Measurements from ENCODE around the gene KCNA5.

KCNA5 gene

GRCh38 chr12:5030066-5030465 is 13.6 kb upstream of the KCNA5 start:
- H3K9me3 ChIP-seq (ENCODE audit: control insufficient read depth, low read length) = no peaks in the 10 kb centered on the region
- no peak overlapping the region for H3K9ac ChIP-seq (ENCODE audit: low read length)
- H3K27me3 ChIP-seq (replicated peaks; ENCODE audit: control insufficient read depth, insufficient read depth, low read length) = peaks cover 28% of the 10 kb centered on the region
- no peak overlapping the region for H3K4me3 ChIP-seq (ENCODE audit: low read length)
- no peaks in the 10 kb centered on the region for H3K36me3 ChIP-seq (ENCODE audit: control insufficient read depth, insufficient read depth, low read length, severe bottlenecking)
- H3K4me1 ChIP-seq (ENCODE audit: control insufficient read depth, insufficient read depth, low read length) = no peaks in the 10 kb centered on the region
- no peak for DNase-seq (ENCODE audit: low read depth)

- Histone ChIP-seq H3K9me3 (ENCODE audit: control insufficient read depth, low read length) (no peaks in the 10 kb centered on the region), H3K4me3 (ENCODE audit: low read length) (no peak overlapping the region), H3K9ac (ENCODE audit: low read length) (no peak overlapping the region), H3K4me1 (ENCODE audit: control insufficient read depth, insufficient read depth, low read length) (no peaks in the 10 kb centered on the region), H3K36me3 (ENCODE audit: control insufficient read depth, insufficient read depth, low read length, severe bottlenecking) (no peaks in the 10 kb centered on the region), H3K27me3 (replicated peaks; ENCODE audit: control insufficient read depth, insufficient read depth, low read length) (peaks cover 28% of the 10 kb centered on the region)
- DNase-seq (ENCODE audit: low read depth) = no peak
Measured at GRCh38 chr12:5031242-5031641, 12.4 kb upstream of the KCNA5 start.

GRCh38 chr12:5031958-5032357 is 11.7 kb upstream of the KCNA5 start:
- Histone ChIP-seq H3K4me1 (ENCODE audit: control insufficient read depth, insufficient read depth, low read length) (no peaks in the 10 kb centered on the region), H3K27me3 (replicated peaks; ENCODE audit: control insufficient read depth, insufficient read depth, low read length) (peaks cover 21% of the 10 kb centered on the region), H3K36me3 (ENCODE audit: control insufficient read depth, insufficient read depth, low read length, severe bottlenecking) (no peaks in the 10 kb centered on the region), H3K9ac (ENCODE audit: low read length) (no peak overlapping the region), H3K9me3 (ENCODE audit: control insufficient read depth, low read length) (no peaks in the 10 kb centered on the region), H3K4me3 (ENCODE audit: low read length) (no peak overlapping the region)
- no peak for DNase-seq (ENCODE audit: low read depth)

- Histone ChIP-seq H3K4me3 (ENCODE audit: low read length) (no peak overlapping the region), H3K36me3 (ENCODE audit: control insufficient read depth, insufficient read depth, low read length, severe bottlenecking) (no peaks in the 10 kb centered on the region), H3K4me1 (ENCODE audit: control insufficient read depth, insufficient read depth, low read length) (no peaks in the 10 kb centered on the region), H3K9me3 (ENCODE audit: control insufficient read depth, low read length) (no peaks in the 10 kb centered on the region), H3K9ac (ENCODE audit: low read length) (no peak overlapping the region), H3K27me3 (replicated peaks; ENCODE audit: control insufficient read depth, insufficient read depth, low read length) (peaks cover 18% of the 10 kb centered on the region)
- no peak for DNase-seq (ENCODE audit: low read depth)
Measured at GRCh38 chr12:5032821-5033220, 10.9 kb upstream of the KCNA5 start.

- Histone ChIP-seq H3K27me3 (replicated peaks; ENCODE audit: control insufficient read depth, insufficient read depth, low read length) (peaks cover 26% of the 10 kb centered on the region), H3K4me3 (ENCODE audit: low read length) (no peak overlapping the region), H3K9me3 (ENCODE audit: control insufficient read depth, low read length) (no peaks in the 10 kb centered on the region), H3K9ac (ENCODE audit: low read length) (no peak overlapping the region), H3K4me1 (ENCODE audit: control insufficient read depth, insufficient read depth, low read length) (no peaks in the 10 kb centered on the region), H3K36me3 (ENCODE audit: control insufficient read depth, insufficient read depth, low read length, severe bottlenecking) (no peaks in the 10 kb centered on the region)
- no peak for DNase-seq (ENCODE audit: low read depth)
Measured at GRCh38 chr12:5033883-5034282, 9.8 kb upstream of the KCNA5 start.

- DNase-seq (ENCODE audit: low read depth) = no peak
- Histone ChIP-seq H3K27me3 (replicated peaks; ENCODE audit: control insufficient read depth, insufficient read depth, low read length) (peaks cover 33% of the 10 kb centered on the region), H3K4me1 (ENCODE audit: control insufficient read depth, insufficient read depth, low read length) (no peaks in the 10 kb centered on the region)
Measured at GRCh38 chr12:5034603-5035002, 9.1 kb upstream of the KCNA5 start.

GRCh38 chr12:5035618-5036017 is 8.1 kb upstream of the KCNA5 start:
- Histone ChIP-seq H3K4me3 (ENCODE audit: low read length) (no peak overlapping the region), H3K9ac (ENCODE audit: low read length) (no peak overlapping the region), H3K9me3 (ENCODE audit: control insufficient read depth, low read length) (peaks cover under 1% of the 10 kb centered on the region), H3K4me1 (ENCODE audit: control insufficient read depth, insufficient read depth, low read length) (no peaks in the 10 kb centered on the region), H3K36me3 (ENCODE audit: control insufficient read depth, insufficient read depth, low read length, severe bottlenecking) (no peaks in the 10 kb centered on the region), H3K27me3 (replicated peaks; ENCODE audit: control insufficient read depth, insufficient read depth, low read length) (peaks cover 36% of the 10 kb centered on the region)
- no peak for DNase-seq (ENCODE audit: low read depth)

More at GRCh38 chr12:5034603-5035002, 9.1 kb upstream of the KCNA5 start:
- Histone ChIP-seq H3K9me3 (ENCODE audit: control insufficient read depth, low read length) (no peaks in the 10 kb centered on the region), H3K36me3 (ENCODE audit: control insufficient read depth, insufficient read depth, low read length, severe bottlenecking) (no peaks in the 10 kb centered on the region), H3K4me3 (ENCODE audit: low read length) (no peak overlapping the region), H3K9ac (ENCODE audit: low read length) (no peak overlapping the region)

- peaks cover 40% of the 10 kb centered on the region for H3K27me3 ChIP-seq (replicated peaks; ENCODE audit: control insufficient read depth, insufficient read depth, low read length)
- H3K9me3 ChIP-seq (ENCODE audit: control insufficient read depth, low read length) = peaks cover 4% of the 10 kb centered on the region
- H3K4me3 ChIP-seq (ENCODE audit: low read length) = no peak overlapping the region
- DNase-seq (ENCODE audit: low read depth) = no peak
- no peaks in the 10 kb centered on the region for H3K36me3 ChIP-seq (ENCODE audit: control insufficient read depth, insufficient read depth, low read length, severe bottlenecking)
- H3K4me1 ChIP-seq (ENCODE audit: control insufficient read depth, insufficient read depth, low read length) = no peaks in the 10 kb centered on the region
- no peak overlapping the region for H3K9ac ChIP-seq (ENCODE audit: low read length)
Measured at GRCh38 chr12:5036031-5036430, 7.6 kb upstream of the KCNA5 start.

GRCh38 chr12:5037795-5038357 is 5.8 kb upstream of the KCNA5 start:
- no peak overlapping the region for H3K4me3 ChIP-seq (ENCODE audit: low read length)
- H3K9ac ChIP-seq (ENCODE audit: low read length) = no peak overlapping the region
- no peak for DNase-seq (ENCODE audit: low read depth)
- H3K4me1 ChIP-seq (ENCODE audit: control insufficient read depth, insufficient read depth, low read length) = no peaks in the 10 kb centered on the region
- no peaks in the 10 kb centered on the region for H3K36me3 ChIP-seq (ENCODE audit: control insufficient read depth, insufficient read depth, low read length, severe bottlenecking)
- H3K27me3 ChIP-seq (replicated peaks; ENCODE audit: control insufficient read depth, insufficient read depth, low read length) = peaks cover 58% of the 10 kb centered on the region
- H3K9me3 ChIP-seq (ENCODE audit: control insufficient read depth, low read length) = peaks cover 10% of the 10 kb centered on the region

- Histone ChIP-seq H3K4me1 (ENCODE audit: control insufficient read depth, insufficient read depth, low read length) (no peaks in the 10 kb centered on the region), H3K27me3 (replicated peaks; ENCODE audit: control insufficient read depth, insufficient read depth, low read length) (peaks cover 64% of the 10 kb centered on the region), H3K4me3 (ENCODE audit: low read length) (no peak overlapping the region), H3K9ac (ENCODE audit: low read length) (no peak overlapping the region), H3K36me3 (ENCODE audit: control insufficient read depth, insufficient read depth, low read length, severe bottlenecking) (no peaks in the 10 kb centered on the region), H3K9me3 (ENCODE audit: control insufficient read depth, low read length) (peaks cover 10% of the 10 kb centered on the region)
- no peak for DNase-seq (ENCODE audit: low read depth)
Measured at GRCh38 chr12:5038781-5039311, 4.8 kb upstream of the KCNA5 start.

GRCh38 chr12:5039815-5040214 is 3.9 kb upstream of the KCNA5 start:
- Histone ChIP-seq H3K4me1 (ENCODE audit: control insufficient read depth, insufficient read depth, low read length) (no peaks in the 10 kb centered on the region), H3K27me3 (replicated peaks; ENCODE audit: control insufficient read depth, insufficient read depth, low read length) (peaks cover 59% of the 10 kb centered on the region), H3K4me3 (ENCODE audit: low read length) (no peak overlapping the region), H3K9ac (ENCODE audit: low read length) (no peak overlapping the region), H3K9me3 (ENCODE audit: control insufficient read depth, low read length) (peaks cover 10% of the 10 kb centered on the region), H3K36me3 (ENCODE audit: control insufficient read depth, insufficient read depth, low read length, severe bottlenecking) (no peaks in the 10 kb centered on the region)
- DNase-seq (ENCODE audit: low read depth) = no peak

- H3K27me3 ChIP-seq (replicated peaks; ENCODE audit: control insufficient read depth, insufficient read depth, low read length) = peaks cover 56% of the 10 kb centered on the region
- no peak overlapping the region for H3K4me3 ChIP-seq (ENCODE audit: low read length)
- DNase-seq (ENCODE audit: low read depth) = no peak
- H3K9ac ChIP-seq (ENCODE audit: low read length) = no peak overlapping the region
- H3K4me1 ChIP-seq (ENCODE audit: control insufficient read depth, insufficient read depth, low read length) = no peaks in the 10 kb centered on the region
- peaks cover 10% of the 10 kb centered on the region for H3K9me3 ChIP-seq (ENCODE audit: control insufficient read depth, low read length)
- no peaks in the 10 kb centered on the region for H3K36me3 ChIP-seq (ENCODE audit: control insufficient read depth, insufficient read depth, low read length, severe bottlenecking)
Measured at GRCh38 chr12:5040368-5040767, 3.3 kb upstream of the KCNA5 start.
